Loucy (cell line): ENCODE measurements around the gene HDLBP.

Experiments
- H2AFZ ChIP-seq: fragments of 200-600 bp; sonication (generic); 2 replicates; pipeline ENCODE4 v1.6.0; 2016; ENCODE audit warnings: antibody characterized with exemption, mild to moderate bottlenecking, low read length, moderate library complexity
- H3F3A ChIP-seq: fragments of 200-600 bp; 2 replicates; pipeline ENCODE4 v1.6.0; 2016; ENCODE audit warnings: antibody characterized with exemption, low read depth, mild to moderate bottlenecking
- H3K27me3 ChIP-seq: fragments of 200-600 bp; sonication (generic); 2 replicates; pipeline ENCODE4 v1.6.1; 2014; ENCODE audit warnings: low read length, mild to moderate bottlenecking; ENCODE audit not compliant: insufficient read depth, poor library complexity, severe bottlenecking
- H3K36me3 ChIP-seq: fragments of 200-600 bp; sonication (generic); 2 replicates; pipeline ENCODE4 v1.6.1; 2016; ENCODE audit warnings: low read length; ENCODE audit not compliant: insufficient read depth
- H3K4me1 ChIP-seq: fragments of 200-600 bp; sonication (generic); 2 replicates; pipeline ENCODE4 v1.5.1; 2014; ENCODE audit warnings: low read length, mild to moderate bottlenecking; ENCODE audit not compliant: insufficient read depth, poor library complexity, severe bottlenecking
- H3K4me2 ChIP-seq: fragments of 200-600 bp; sonication (generic); 2 replicates; pipeline ENCODE4 v1.6.0; 2014; ENCODE audit warnings: antibody characterized with exemption, low read length, low read depth, mild to moderate bottlenecking; ENCODE audit not compliant: poor library complexity, severe bottlenecking
- H3K4me3 ChIP-seq: fragments of 200-600 bp; sonication (generic); 2 replicates; pipeline ENCODE4 v1.5.1; 2014; ENCODE audit warnings: low read length, mild to moderate bottlenecking, mixed read lengths; ENCODE audit not compliant: poor library complexity, severe bottlenecking
- H3K79me2 ChIP-seq: fragments of 200-600 bp; sonication (generic); 2 replicates; pipeline ENCODE4 v1.6.1; 2014; ENCODE audit warnings: low read length; ENCODE audit not compliant: insufficient read depth
- H3K9ac ChIP-seq: fragments of 200-600 bp; sonication (generic); 2 replicates; pipeline ENCODE4 v1.6.0; 2014; ENCODE audit warnings: mild to moderate bottlenecking, low read depth, low read length, moderate library complexity; ENCODE audit not compliant: poor library complexity, severe bottlenecking
- H3K9me2 ChIP-seq: fragments of 200-600 bp; sonication (generic); replicated peaks from 2 replicates; pipeline ENCODE4 v1.6.1; 2016; ENCODE audit warnings: low read depth, low read length, mixed read lengths
- H3K9me3 ChIP-seq: fragments of 200-600 bp; sonication (generic); 2 replicates; pipeline ENCODE4 v1.6.1; 2014; ENCODE audit warnings: mild to moderate bottlenecking, antibody characterized with exemption, low read length, low read depth; ENCODE audit not compliant: insufficient read depth
- H4K20me1 ChIP-seq: fragments of 200-600 bp; sonication (generic); 2 replicates; pipeline ENCODE4 v1.6.0; 2014; ENCODE audit warnings: antibody characterized with exemption, low read length, mild to moderate bottlenecking; ENCODE audit not compliant: insufficient read depth, poor library complexity, severe bottlenecking
- EZH2phosphoT487 ChIP-seq: fragments of 200-600 bp; IDR thresholded peaks from 2 replicates; pipeline ENCODE4 v1.6.1; 2018; ENCODE audit warnings: antibody characterized with exemption, mild to moderate bottlenecking, moderate library complexity, borderline replicate concordance
- TF ChIP-seq, protein P1 (sequence below): fragments of 200-600 bp; sonication (generic); conservative IDR thresholded peaks from 2 replicates; pipeline ENCODE4 v1.5.1; 2014; ENCODE audit warnings: mild to moderate bottlenecking, antibody characterized with exemption, low read length

The HDLBP gene

DNA sequence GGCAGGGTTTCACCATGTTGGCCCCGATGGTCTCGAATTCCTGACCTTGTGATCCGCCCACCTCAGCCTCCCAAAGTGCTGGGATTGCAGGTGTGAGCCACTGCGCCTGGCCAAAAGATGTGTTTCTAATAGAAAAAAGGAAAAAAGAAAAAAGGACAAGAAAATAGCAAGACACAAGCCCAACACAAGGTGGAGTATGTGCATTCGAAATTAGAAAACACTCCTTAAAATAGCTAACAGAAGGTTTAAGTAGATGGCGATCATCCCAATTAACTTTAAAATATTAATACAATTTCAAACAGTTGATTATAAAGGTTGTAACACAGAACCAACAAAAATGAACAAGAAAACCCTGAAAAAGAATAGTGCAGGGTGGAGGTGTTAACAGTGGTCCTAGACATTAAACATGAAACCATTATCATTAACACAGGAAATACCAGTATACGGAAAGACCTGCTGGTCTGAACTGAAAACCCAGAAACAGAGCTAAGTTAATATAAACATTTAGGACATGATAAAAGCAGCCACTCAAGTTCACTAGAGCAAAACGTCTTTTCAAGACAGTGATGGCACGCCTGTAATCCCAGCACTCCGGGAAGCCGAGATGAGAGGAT, 57.9 kb downstream of the HDLBP start:
- H3K79me2 ChIP-seq, result no peaks in the 10 kb centered on the region
- TF ChIP-seq, protein P1, sequence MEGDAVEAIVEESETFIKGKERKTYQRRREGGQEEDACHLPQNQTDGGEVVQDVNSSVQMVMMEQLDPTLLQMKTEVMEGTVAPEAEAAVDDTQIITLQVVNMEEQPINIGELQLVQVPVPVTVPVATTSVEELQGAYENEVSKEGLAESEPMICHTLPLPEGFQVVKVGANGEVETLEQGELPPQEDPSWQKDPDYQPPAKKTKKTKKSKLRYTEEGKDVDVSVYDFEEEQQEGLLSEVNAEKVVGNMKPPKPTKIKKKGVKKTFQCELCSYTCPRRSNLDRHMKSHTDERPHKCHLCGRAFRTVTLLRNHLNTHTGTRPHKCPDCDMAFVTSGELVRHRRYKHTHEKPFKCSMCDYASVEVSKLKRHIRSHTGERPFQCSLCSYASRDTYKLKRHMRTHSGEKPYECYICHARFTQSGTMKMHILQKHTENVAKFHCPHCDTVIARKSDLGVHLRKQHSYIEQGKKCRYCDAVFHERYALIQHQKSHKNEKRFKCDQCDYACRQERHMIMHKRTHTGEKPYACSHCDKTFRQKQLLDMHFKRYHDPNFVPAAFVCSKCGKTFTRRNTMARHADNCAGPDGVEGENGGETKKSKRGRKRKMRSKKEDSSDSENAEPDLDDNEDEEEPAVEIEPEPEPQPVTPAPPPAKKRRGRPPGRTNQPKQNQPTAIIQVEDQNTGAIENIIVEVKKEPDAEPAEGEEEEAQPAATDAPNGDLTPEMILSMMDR, result peak; percentile 42
- TF ChIP-seq EZH2phosphoT487, result no peak
- no peaks in the 10 kb centered on the region for H3K27me3 ChIP-seq
- H3F3A ChIP-seq, result no peaks in the 10 kb centered on the region
- peaks cover 12% of the 10 kb centered on the region for H4K20me1 ChIP-seq
- H3K4me3 ChIP-seq, result no peak overlapping the region
- no peak overlapping the region for H3K9ac ChIP-seq
- no peak overlapping the region for H3K4me2 ChIP-seq
- no peaks in the 10 kb centered on the region for H3K4me1 ChIP-seq
- H2AFZ ChIP-seq, result no peak overlapping the region
- H3K36me3 ChIP-seq, result peaks cover 86% of the 10 kb centered on the region; the same call in 1 of the 2 replicates
- no peaks in the 10 kb centered on the region for H3K9me3 ChIP-seq
- no peaks in the 10 kb centered on the region for H3K9me2 ChIP-seq

DNA sequence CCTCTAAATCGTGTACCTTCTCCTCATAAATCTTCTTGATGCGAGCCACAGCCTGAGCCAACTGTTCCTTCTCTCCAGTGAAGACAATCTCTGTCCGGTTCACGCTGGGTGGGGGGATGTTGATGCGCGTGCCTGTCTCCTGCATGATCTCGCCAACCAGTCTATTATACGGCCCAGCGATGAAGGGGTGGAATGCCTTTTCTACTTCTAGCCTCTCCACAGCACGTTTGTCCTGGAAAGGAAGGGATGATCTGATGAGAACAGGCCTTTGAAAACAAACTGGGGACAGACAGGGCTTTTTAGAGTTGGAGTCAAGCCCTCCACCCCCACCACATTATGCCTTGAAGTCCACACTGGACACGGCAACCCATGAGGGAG, 59.3 kb downstream of the HDLBP start:
- Histone ChIP-seq H3F3A (no peaks in the 10 kb centered on the region), H3K79me2 (no peaks in the 10 kb centered on the region), H3K9me3 (no peaks in the 10 kb centered on the region), H3K27me3 (no peaks in the 10 kb centered on the region), H3K4me3 (no peak overlapping the region), H3K9me2 (no peaks in the 10 kb centered on the region), H2AFZ (no peak overlapping the region), H3K4me1 (no peaks in the 10 kb centered on the region), H3K9ac (no peak overlapping the region), H4K20me1 (peaks cover 12% of the 10 kb centered on the region), H3K36me3 (peaks cover 86% of the 10 kb centered on the region; the same call in 1 of the 2 replicates), H3K4me2 (no peak overlapping the region)
- TF ChIP-seq EZH2phosphoT487, result no peak
- TF ChIP-seq, protein P1, result no peak

DNA sequence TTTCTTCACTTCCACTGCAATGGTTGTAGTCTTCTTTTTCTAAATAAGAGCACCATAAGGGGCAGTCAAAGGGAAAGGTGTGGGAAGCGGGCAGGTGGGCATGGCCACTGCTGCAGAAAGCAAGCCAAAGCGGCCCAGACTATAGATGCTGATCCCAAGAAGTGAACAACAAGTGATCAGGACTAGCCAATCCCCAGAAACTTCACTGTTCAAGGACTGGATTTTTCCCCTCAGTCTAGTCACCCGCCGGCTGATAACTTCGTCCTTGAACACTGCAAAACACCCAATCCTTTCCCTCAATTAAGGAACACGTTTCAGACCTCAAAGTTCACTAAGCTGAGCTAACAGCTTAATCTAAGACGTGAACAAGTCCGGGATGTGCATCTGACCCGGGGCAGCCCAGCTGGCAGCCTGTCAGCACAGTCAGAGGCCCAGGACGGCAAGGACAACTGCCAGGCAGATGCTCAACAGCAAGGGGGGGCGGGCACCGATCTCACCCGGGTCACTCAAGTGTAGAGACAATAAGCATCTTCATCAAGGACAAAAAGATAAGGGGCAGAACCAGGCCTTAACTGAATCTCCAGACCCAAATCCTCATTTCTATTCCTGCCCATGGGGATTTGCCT, 59.8 kb downstream of the HDLBP start:
- H3K4me2 ChIP-seq, result no peak overlapping the region
- H3K4me3 ChIP-seq, result no peak overlapping the region
- H3K79me2 ChIP-seq, result no peaks in the 10 kb centered on the region
- H3K36me3 ChIP-seq, result peaks cover 86% of the 10 kb centered on the region; the same call in 1 of the 2 replicates
- no peaks in the 10 kb centered on the region for H3F3A ChIP-seq
- H3K4me1 ChIP-seq, result no peaks in the 10 kb centered on the region
- peaks cover 12% of the 10 kb centered on the region for H4K20me1 ChIP-seq
- TF ChIP-seq, protein P1, result no peak
- TF ChIP-seq EZH2phosphoT487, result no peak
- no peaks in the 10 kb centered on the region for H3K9me3 ChIP-seq
- H3K9me2 ChIP-seq, result no peaks in the 10 kb centered on the region
- no peaks in the 10 kb centered on the region for H3K27me3 ChIP-seq
- no peak overlapping the region for H2AFZ ChIP-seq
- H3K9ac ChIP-seq, result no peak overlapping the region
